IMR-90 (cell line): ENCODE data around the gene IGF2R. TPM values are rescaled to one million over a fixed set of nuclear protein-coding genes. Genes with fewer than 3 reads are reported as not detected.

Experiments
- ATAC-seq: fragments of 200-7000 bp; cut with Tn5 transposase; 2 replicates; pipeline ENCODE4 v1.9.1; 2020; ENCODE audit warnings: low read depth, mild to moderate bottlenecking, moderate library complexity
- BruUV-seq: library from RNA; stranded (reverse); fragments of 400-500 nt; replicated peaks from 2 replicates; lab custom pipeline; 2021; lab: Mats Ljungman, UMichigan
- CTCF ChIA-PET: fragments of 300-600 bp; formaldehyde crosslinking; extraction: SDS; loops from one replicate; lab custom pipeline; 2021; ENCODE audit warnings: antibody characterized with exemption; lab: Yijun Ruan, JAX
- POLR2A ChIA-PET: fragments of 300-600 bp; sonication (Branson Sonifier 250); formaldehyde crosslinking; loops from one replicate; lab custom pipeline; 2022; ENCODE audit warnings: antibody characterized with exemption; ENCODE audit not compliant: unreplicated experiment; lab: Charles Lee
- DNase-seq: peaks from one replicate; pipeline ENCODE4 v3.0.0; 2013
- H2AFZ ChIP-seq: replicated peaks from 2 replicates; pipeline ENCODE3; 2013; ENCODE audit warnings: low read length, mild to moderate bottlenecking; ENCODE audit not compliant: poor library complexity
- H2AK5ac ChIP-seq: 2 replicates; pipeline ENCODE4 v1.6.1; 2013; ENCODE audit warnings: low read depth, low read length, inconsistent platforms
- H2AK9ac ChIP-seq: replicated peaks from 2 replicates; pipeline ENCODE3; 2013; ENCODE audit warnings: mild to moderate bottlenecking, low read depth, low read length, moderate library complexity; ENCODE audit not compliant: poor library complexity
- H2BK120ac ChIP-seq: 2 replicates; pipeline ENCODE4 v1.6.1; 2013; ENCODE audit warnings: low read depth, low read length, inconsistent platforms
- H2BK15ac ChIP-seq: 3 replicates; pipeline ENCODE4 v1.6.1; 2013; ENCODE audit warnings: low read depth, low read length, inconsistent platforms
- H2BK20ac ChIP-seq: 2 replicates; pipeline ENCODE4 v1.6.1; 2013; ENCODE audit warnings: low read depth, mild to moderate bottlenecking, inconsistent platforms, low read length, moderate library complexity
- H2BK5ac ChIP-seq: 2 replicates; pipeline ENCODE4 v1.6.1; 2013; ENCODE audit warnings: mild to moderate bottlenecking, low read depth, low read length, inconsistent platforms; ENCODE audit not compliant: poor library complexity, severe bottlenecking
- H3K14ac ChIP-seq: replicated peaks from 2 replicates; pipeline ENCODE4 v1.6.1; 2013; ENCODE audit warnings: low read depth, low read length, inconsistent platforms
- H3K18ac ChIP-seq: 2 replicates; pipeline ENCODE4 v1.6.1; 2013; ENCODE audit warnings: low read depth, low read length, control low read depth
- H3K23ac ChIP-seq: 2 replicates; pipeline ENCODE4 v1.6.1; 2013; ENCODE audit warnings: low read depth, low read length, inconsistent platforms
- H3K27ac ChIP-seq: 2 replicates; pipeline ENCODE4 v1.5.1; 2013; ENCODE audit warnings: mild to moderate bottlenecking, control low read depth, low read length; ENCODE audit not compliant: insufficient read depth
- H3K27me3 ChIP-seq: 2 replicates; pipeline ENCODE4 v1.6.1; 2013; ENCODE audit warnings: low read length; ENCODE audit not compliant: control insufficient read depth, insufficient read depth
- H3K36me3 ChIP-seq: 2 replicates; pipeline ENCODE4 v1.6.1; 2013; ENCODE audit warnings: low read length, mixed read lengths; ENCODE audit not compliant: control insufficient read depth, insufficient read depth
- H3K4ac ChIP-seq: 2 replicates; pipeline ENCODE4 v1.6.1; 2013; ENCODE audit warnings: low read depth, low read length, inconsistent platforms
- H3K4me1 ChIP-seq: 2 replicates; pipeline ENCODE4 v1.6.1; 2013; ENCODE audit warnings: low read length, mixed read lengths; ENCODE audit not compliant: control insufficient read depth, insufficient read depth
- H3K4me2 ChIP-seq: 2 replicates; pipeline ENCODE4 v1.6.1; 2013; ENCODE audit warnings: low read depth, mild to moderate bottlenecking, control low read depth, low read length, moderate library complexity
- H3K4me3 ChIP-seq: 2 replicates; pipeline ENCODE4 v1.5.1; 2013; ENCODE audit warnings: low read depth, mild to moderate bottlenecking, control low read depth, low read length, moderate library complexity; ENCODE audit not compliant: insufficient read depth
- H3K56ac ChIP-seq: 2 replicates; pipeline ENCODE4 v1.6.1; 2013; ENCODE audit warnings: low read length, inconsistent platforms; ENCODE audit not compliant: insufficient read depth; ENCODE audit errors: extremely low read depth
- H3K79me1 ChIP-seq, 2 experiments: 2 replicates each; pipeline ENCODE4 v1.6.1; 2013; ENCODE audit warnings: low read length in 2 of 2, inconsistent platforms in 1 of 2, low read depth in 1 of 2
- H3K9ac ChIP-seq: 2 replicates; pipeline ENCODE4 v1.6.1; 2013; ENCODE audit warnings: low read depth, low read length, control low read depth
- H3K9me1 ChIP-seq: 2 replicates; pipeline ENCODE4 v1.6.1; 2013; ENCODE audit warnings: low read length, inconsistent platforms; ENCODE audit not compliant: insufficient read depth
- H3K9me3 ChIP-seq: 2 replicates; pipeline ENCODE4 v1.6.1; 2013; ENCODE audit warnings: low read length; ENCODE audit not compliant: control insufficient read depth, insufficient read depth
- H4K20me1 ChIP-seq: 2 replicates; pipeline ENCODE4 v1.6.1; 2013; ENCODE audit warnings: low read length, inconsistent platforms; ENCODE audit not compliant: insufficient read depth
- H4K5ac ChIP-seq: 2 replicates; pipeline ENCODE4 v1.6.1; 2013; ENCODE audit warnings: mild to moderate bottlenecking, low read depth, low read length, control low read depth
- H4K8ac ChIP-seq, 2 experiments: 2 replicates each; pipeline ENCODE4 v1.6.1; 2013; ENCODE audit warnings: low read depth in 2 of 2, low read length in 2 of 2, control low read depth in 1 of 2, inconsistent platforms in 1 of 2
- H4K91ac ChIP-seq: 2 replicates; pipeline ENCODE4 v1.6.1; 2013; ENCODE audit warnings: low read depth, low read length, inconsistent platforms; ENCODE audit not compliant: insufficient read depth
- CHD1 ChIP-seq: IDR thresholded peaks from 2 replicates; pipeline ENCODE4 v1.6.1; 2012; ENCODE audit warnings: low read depth, low read length, improper control_type of control experiment
- MAFK ChIP-seq: IDR thresholded peaks from 2 replicates; pipeline ENCODE4 v1.6.1; 2012; ENCODE audit warnings: low read depth, low read length, improper control_type of control experiment
- MXI1 ChIP-seq: IDR thresholded peaks from 2 replicates; pipeline ENCODE4 v1.6.1; 2012; ENCODE audit warnings: low read depth, mild to moderate bottlenecking, low read length, moderate library complexity, borderline replicate concordance
- NFE2L2 ChIP-seq: fragments of 150-350 bp; IDR thresholded peaks from 2 replicates; pipeline ENCODE4 v1.6.1; 2016; ENCODE audit warnings: low read depth, mild to moderate bottlenecking, low read length
- RAD21 ChIP-seq: IDR thresholded peaks from 2 replicates; pipeline ENCODE4 v1.6.1; 2012; ENCODE audit warnings: low read length, improper control_type of control experiment
- RFX5 ChIP-seq: IDR thresholded peaks from 2 replicates; pipeline ENCODE4 v1.8.0; 2012; ENCODE audit warnings: low read depth, mild to moderate bottlenecking, low read length, moderate library complexity
- WGBS, 2 experiments: methylation state at CpG; one replicate each; pipeline versions ENCODE4 v1.1.5 to v1.1.7; 2013; ENCODE audit warnings: missing lambda C conversion rate in 2 of 2; ENCODE audit not compliant: insufficient read length in 1 of 2; ENCODE audit errors: extremely low coverage in 2 of 2; 5-methylcytosine and 5-hydroxymethylcytosine counted together
- dilution Hi-C: fragments of 300-500 bp; cut with HindIII; formaldehyde crosslinking; loops from one replicate; pipeline ENCODE4 v1.14.3; 2018; ENCODE audit warnings: low sequenced_read_pairs; ENCODE audit not compliant: unreplicated experiment
- in situ Hi-C: fragments of 300-500 bp; cut with MboI; formaldehyde crosslinking; loops from 3 replicates; pipeline ENCODE4 v1.14.3; 2019; ENCODE audit warnings: low sequenced_read_pairs, inconsistent platforms, mixed read lengths
- intact Hi-C: fragments of 100-400 bp; cut with micrococcal nuclease; formaldehyde crosslinking; loops from 2 replicates; pipeline ENCODE4 v1.10.0; 2022
- polyA plus RNA-seq, 3 experiments: library from polyadenylated mRNA; depleted of rRNA; stranded (reverse); fragments of >200 nt; gene quantifications; 2 replicates each; pipeline ENCODE4 v1.2.3, GENCODE V29; 2012; ENCODE audit warnings: low replicate concordance in 1 of 3
- total RNA-seq: library from RNA; depleted of rRNA; stranded (reverse); fragments of >200 nt; gene quantifications from 2 replicates; pipeline ENCODE4 v1.2.3, GENCODE V29; 2012

Gene IGF2R
- total and polyA plus RNA-seq, 2 of the 4 experiments (the other 2 are of a cell fraction), result 33.2 to 41.4 TPM

GRCh38 chr6:160127270-160128124 lies 158.6 kb downstream of the IGF2R start:
- Histone ChIP-seq H3K4ac (no peak overlapping the region), H3K4me2 (no peak overlapping the region), H3K79me1 (no peaks in the 10 kb centered on the region), H3K27ac (no peak overlapping the region), H4K20me1 (no peaks in the 10 kb centered on the region), H2BK15ac (no peak overlapping the region), H3K9me3 (no peaks in the 10 kb centered on the region), H4K91ac (no peak overlapping the region), H4K8ac (no peak overlapping the region), H3K9me1 (peaks cover 5% of the 10 kb centered on the region; the same call in 1 of the 2 replicates), H3K4me3 (no peak overlapping the region), H3K36me3 (no peaks in the 10 kb centered on the region), H3K56ac (no peak overlapping the region), H2BK5ac (no peak overlapping the region), H2AFZ (no peak overlapping the region), H4K5ac (no peak overlapping the region), H3K4me1 (peaks cover 5% of the 10 kb centered on the region), H3K23ac (no peak overlapping the region), H3K18ac (no peak overlapping the region), H3K9ac (no peak overlapping the region), H3K14ac (no peak overlapping the region), H2AK5ac (no peak overlapping the region), H2BK20ac (no peak overlapping the region), H2AK9ac (peak overlapping the region; percentile 50), H2BK120ac (no peak overlapping the region), H3K27me3 (no peaks in the 10 kb centered on the region)
- TF ChIP-seq MAFK, result no peak
- TF ChIP-seq RFX5, result no peak
- no peak for TF ChIP-seq NFE2L2
- no peak for TF ChIP-seq CHD1
- TF ChIP-seq RAD21, result no peak
- TF ChIP-seq MXI1, result no peak
- BruUV-seq, result no TSS peak
- ATAC-seq (no peak), DNase-seq (no peak)
- dilution Hi-C loops, result no loop called here
- 84% methylated on average over 6 of the region's 16 CpGs; no CpG with 5 or more reads in 1 of the 2 experiments for WGBS, 2 experiments
- intact Hi-C loops, result no loop called here
- POLR2A ChIA-PET, result no interaction called here
- in situ Hi-C loops, result no loop called here
- CTCF ChIA-PET, result interaction anchor here (1.1 kb wide), 2 partner anchors 9 to 328 kb away, joined by 3 read pairs; no protein-coding TSS in a partner anchor
